GM08714 (cell line): ENCODE measurements around the gene HOXB5.
A peak's percentile ranks its signal among the peaks of the same experiment; 100 is the strongest.

Source experiments
- H3K4me3 ChIP-seq: fragments of 200-500 bp; sonication (Bioruptor generic); 2 replicates; pipeline ENCODE4 v1.5.1; 2014; ENCODE audit warnings: mild to moderate bottlenecking, low read length, inconsistent platforms
- ZNF274 ChIP-seq: IDR thresholded peaks from 2 replicates; pipeline ENCODE4 v1.6.1; 2012; ENCODE audit warnings: mild to moderate bottlenecking, low read depth, low read length

Gene HOXB5

DNA sequence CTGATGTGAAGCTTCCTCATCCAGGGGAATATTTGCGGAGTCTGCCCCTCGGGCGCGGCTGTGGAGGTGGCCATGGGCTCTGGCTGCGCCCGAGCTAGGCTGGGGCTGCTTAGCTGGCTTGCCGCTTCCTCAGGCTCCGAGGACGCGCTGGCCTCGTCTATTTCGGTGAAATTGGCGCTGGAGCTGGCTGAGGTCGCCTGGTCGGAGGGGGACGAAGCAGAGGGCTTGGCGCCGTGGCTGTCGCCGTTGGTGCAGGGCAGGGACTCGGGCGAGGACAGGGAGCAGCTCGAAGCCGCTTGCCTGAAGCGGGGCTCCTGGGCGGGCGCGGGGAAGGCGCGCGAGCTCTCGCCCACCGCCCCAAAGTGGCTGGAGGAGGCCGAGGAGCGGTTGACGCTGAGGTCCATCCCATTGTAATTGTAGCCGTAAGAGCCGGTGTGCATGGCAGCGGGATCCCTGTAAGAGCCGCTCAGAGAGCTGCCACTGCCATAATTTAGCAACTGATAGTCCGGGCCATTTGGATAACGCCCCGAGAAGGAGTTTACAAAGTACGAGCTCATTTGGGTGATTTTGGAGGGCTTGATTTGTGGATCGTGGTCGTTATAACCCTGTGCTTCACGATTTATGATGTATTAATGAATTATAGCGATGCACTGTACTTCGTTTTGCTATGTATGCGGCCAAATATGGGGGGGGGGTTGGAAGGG lies at the start of gene HOXB5:
HOXB5 (minus strand) TSS at position 654 of the 704 bp plus-strand sequence; CDS start at position 557, 97 bp downstream.
- peak within 1 kb of the TSS; percentile 52; the same call in 1 of the 2 replicates for H3K4me3 ChIP-seq
- no peak for TF ChIP-seq ZNF274

DNA sequence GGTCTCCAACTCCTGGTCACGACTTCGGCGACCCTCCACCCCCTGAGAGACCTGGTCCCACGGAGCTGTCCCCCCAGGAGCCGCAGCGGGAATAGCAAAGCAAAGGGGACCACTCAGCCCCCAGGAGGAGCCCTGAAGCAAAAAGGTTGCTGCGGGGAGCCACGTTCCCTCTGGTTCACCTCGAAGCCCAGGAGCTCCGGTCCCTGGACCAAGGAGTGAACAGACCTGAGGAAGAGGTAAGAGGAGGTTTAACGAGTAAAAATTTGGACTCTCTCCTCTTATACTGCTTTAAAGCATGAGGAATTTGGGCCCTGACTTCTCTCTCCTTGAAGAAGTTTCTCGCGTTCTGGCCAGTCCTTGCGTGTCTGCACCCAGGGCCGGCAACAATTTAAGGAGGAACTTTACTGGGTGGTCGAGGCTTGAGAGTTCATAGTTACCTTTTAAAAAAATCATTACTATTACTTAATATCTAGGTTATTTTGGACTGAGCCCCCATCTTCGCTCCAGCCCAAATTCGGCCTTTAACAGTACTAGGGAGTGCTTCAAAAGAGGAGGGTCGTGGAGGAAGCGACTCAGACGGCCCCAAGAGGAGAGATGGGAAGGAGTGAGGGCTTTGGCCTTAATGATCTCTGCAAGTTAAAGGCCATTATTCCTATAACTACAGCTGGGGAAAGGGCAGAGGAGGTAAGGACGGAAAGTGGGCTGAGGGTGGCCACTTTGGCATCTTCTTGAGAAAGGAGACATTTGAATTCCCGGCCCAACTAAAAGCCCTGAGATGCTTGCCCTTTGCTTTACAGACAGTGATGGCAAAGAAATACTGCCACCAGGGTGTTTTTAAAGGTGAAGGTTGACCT lies 49.5 kb upstream of the HOXB5 start:
- no peak for TF ChIP-seq ZNF274
- no peak overlapping the region for H3K4me3 ChIP-seq

DNA sequence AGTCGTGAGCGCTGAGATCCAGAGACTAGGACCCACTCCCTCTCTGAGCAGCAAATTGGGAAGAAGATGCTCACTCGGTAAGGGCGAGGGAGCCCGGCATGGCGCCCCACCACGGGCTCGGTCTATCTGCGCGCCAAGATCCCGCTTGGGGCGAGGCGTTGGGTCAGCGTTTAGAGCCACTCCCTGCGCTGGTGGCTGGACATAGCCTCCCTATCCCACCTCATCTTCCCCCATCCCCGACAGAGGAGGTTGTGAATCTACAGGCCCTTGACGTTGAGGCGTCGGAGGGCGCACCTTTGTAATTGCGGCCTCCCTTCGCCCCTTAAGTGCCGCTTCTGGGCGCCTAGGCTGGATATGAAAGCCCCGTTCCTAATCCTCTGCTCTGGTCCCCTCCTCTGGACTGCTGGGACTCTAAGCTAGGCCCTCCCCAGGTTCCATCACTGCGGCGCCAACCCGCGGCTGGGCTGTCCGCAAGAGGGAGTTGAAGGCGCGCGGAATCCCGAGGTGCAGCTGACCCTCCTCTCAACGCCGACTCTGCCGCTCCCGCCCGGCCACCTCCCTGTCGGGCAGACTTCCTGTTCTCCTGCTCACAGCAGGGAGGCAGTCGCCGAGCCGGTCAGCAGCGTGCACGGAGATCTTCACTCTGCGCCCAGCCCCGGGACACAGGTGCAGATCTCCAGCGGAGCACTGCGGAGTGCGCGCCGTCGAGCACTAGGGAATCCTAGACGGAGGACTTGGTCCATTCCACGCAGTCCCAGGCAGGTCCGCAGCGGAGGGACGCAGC lies 48.7 kb upstream of the HOXB5 start:
- TF ChIP-seq ZNF274, result no peak
- H3K4me3 ChIP-seq, result no peak overlapping the region

DNA sequence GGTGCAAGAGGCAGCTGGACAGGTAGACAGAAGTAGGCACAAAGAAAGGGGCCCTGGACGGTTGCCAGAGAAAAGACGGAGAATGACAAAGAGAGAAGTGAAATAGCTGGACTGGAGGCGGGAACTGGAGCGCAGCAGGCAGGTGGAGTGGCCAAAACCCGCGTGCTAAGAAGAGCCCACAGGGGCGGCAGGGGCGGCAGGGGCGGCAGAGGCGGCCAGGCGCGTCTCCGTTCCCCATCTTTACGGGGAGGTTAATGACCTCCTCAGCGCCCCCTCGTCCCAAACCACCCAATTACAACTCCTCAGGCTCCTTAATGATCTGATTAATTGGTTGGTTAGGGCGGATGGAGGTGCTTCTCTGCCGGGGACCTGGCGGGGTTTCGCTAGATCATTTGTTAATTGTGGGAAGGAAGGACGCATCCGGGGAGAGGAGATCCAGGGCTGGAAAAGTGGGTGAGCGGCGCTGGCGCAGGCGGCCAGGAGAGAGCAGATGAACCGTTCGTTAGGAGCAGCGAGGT lies 48.0 kb upstream of the HOXB5 start:
- H3K4me3 ChIP-seq, result no peak overlapping the region
- TF ChIP-seq ZNF274, result no peak

DNA sequence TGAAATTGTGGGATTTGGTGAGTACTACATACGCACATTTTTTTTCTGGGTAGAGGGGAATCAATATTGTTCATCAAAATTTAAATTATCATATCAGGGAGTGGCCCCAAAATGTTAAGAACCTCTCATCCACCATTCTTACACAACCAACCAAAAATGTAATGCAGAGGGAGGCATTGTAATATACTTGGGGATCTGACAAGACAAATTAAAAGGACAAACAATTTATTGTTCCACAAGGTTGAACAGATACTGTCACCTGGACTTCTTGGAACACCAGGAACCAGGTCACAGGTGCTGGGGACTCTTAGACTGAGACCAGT lies 47.2 kb upstream of the HOXB5 start:
- TF ChIP-seq ZNF274, result no peak
- H3K4me3 ChIP-seq, result no peak overlapping the region

DNA sequence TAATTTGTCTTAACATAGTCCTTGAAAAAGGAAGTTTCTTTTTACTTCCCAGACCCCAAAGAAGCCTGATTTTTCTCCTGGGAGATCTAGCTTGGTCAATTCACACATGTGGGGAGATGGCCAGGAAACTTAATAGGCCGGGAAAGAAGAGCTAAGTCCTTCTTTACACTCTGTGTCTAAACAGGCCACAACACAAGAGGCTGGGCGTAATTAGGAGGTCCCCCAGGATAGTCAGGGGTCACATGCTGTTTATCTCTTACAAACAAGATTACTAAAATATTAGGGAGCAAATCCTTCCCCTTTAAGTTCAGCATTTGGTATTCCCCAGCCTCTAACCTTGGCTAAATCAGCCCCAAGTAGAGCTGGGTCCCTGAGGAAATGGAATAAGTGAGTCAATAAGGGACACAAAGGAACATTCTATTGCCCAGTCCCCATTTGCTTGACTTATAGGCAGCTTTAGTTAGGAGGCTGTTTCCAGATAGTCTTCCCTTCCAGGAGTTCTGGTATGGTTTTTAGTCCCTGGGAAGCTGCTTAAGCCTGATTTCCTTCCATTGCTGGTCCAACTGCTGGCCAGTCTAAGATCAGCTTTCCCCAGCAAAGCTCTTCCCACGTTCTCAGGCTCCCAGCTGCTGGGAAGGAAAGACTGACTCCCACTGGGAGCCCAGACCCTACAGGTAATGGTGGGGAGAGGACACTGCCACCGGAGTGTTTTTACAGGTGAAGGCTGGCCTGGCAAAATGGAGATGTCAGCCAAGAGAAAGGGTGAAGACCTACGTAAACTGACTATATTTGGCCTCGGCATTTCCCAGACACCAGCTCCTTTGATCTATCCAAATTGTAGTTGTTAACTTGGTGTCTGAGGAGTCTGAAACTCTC lies 46.6 kb upstream of the HOXB5 start:
- TF ChIP-seq ZNF274, result no peak
- H3K4me3 ChIP-seq, result no peak overlapping the region

DNA sequence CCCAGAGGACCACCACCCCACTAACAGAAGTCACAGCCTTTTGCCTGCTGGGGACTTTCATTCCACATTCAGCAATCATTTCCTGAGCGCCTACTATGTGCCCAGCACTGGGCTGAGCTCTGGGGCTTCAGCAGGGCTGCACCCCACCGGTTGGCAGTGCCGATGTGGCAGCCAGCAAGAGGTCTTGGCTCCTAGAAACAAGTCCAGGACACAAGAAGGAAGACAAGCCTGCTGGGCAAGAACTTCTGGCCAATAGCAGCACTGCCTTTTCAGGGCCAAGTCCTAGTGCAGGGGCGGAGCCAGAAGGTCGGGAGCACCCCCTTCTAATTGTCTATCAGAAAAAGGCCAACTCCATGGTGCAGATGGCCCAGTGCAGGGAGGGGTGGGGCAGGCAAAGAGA lies 45.6 kb upstream of the HOXB5 start:
- H3K4me3 ChIP-seq, result no peak overlapping the region
- no peak for TF ChIP-seq ZNF274

DNA sequence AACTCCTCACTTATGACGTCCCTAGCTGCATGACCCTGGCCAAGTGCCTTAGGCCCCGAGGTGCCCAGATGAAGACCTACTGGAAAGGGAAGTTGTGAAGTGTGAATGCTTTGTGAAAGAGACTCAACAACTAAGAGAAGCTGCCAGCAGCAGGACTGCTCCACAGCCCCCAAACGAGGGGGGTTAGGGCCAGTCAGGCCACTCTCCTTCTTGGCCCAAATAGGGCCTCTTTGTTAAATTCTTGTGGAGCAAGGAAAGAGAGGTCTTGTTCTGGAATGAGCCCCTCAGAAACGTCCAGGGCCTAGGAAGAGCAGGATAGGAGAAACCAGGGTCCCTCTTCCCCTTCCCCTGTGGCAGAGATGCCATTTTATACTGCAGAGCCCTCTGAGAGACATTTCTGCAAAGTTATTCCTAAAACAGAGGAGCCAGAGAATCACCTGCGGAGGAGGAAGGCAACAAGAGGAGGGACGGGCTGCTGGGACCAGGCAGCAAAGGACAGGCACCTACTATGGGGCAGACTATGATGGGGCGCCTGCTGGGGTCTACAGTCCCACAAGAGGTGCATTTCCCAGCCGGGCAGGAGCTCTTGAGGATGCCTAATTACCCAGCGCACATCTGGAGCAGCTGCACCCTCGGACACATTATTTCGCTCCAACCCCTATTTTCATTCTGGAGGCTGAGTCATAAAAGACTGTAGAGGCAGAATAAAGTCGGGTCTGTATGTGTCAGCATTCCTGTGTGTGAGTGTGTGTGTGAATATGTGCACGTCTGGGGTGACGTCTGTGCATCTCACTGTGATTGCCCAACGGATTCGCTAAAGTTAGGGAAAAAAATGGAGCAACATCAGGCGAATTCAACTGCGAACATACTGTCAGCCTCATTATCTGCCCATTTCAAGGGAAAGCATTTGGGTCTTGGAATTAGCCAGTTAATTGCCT lies 44.0 kb upstream of the HOXB5 start:
- H3K4me3 ChIP-seq, result no peak overlapping the region
- TF ChIP-seq ZNF274, result no peak

DNA sequence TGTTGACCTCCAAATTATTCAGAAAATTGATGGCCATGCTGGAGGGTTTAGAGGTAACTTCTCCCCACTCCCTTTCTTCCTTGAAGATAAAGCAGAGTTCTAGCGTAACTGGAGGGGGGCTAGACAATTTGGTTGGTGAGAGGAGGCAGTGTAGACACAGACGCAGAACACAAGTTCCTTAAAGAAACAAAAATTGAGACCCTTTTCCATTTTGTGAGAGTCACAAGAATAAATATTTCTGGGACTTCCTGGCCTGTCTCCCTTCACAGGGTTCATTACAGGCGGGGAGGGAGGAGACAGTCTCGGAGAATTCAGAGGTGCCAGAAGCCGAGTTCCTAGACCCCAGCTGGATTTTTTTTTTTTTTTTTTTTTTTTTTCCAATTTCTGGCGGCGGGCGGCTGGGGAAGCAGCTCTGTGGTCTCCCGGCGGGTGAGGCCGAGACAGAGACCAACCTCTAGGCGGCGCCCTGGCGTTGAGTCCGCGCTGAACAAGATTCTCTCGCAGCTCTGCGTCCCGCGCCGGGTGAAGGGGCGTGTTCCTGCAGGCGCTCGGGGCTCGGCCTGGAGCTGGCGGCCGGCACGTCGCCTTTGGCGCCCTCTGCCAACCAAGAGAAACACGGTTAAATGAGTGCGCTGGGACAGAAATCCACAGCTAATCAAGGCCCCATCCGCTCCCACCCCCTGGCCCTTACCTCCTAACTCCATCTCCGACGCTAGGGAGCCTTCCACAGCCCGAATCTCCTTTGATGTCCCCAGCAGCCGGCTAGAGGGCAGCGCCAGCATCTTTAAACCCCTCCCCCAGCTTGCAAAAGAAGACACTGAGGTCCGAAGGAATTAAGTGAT lies 42.8 kb upstream of the HOXB5 start:
- H3K4me3 ChIP-seq, result no peak overlapping the region
- no peak for TF ChIP-seq ZNF274

DNA sequence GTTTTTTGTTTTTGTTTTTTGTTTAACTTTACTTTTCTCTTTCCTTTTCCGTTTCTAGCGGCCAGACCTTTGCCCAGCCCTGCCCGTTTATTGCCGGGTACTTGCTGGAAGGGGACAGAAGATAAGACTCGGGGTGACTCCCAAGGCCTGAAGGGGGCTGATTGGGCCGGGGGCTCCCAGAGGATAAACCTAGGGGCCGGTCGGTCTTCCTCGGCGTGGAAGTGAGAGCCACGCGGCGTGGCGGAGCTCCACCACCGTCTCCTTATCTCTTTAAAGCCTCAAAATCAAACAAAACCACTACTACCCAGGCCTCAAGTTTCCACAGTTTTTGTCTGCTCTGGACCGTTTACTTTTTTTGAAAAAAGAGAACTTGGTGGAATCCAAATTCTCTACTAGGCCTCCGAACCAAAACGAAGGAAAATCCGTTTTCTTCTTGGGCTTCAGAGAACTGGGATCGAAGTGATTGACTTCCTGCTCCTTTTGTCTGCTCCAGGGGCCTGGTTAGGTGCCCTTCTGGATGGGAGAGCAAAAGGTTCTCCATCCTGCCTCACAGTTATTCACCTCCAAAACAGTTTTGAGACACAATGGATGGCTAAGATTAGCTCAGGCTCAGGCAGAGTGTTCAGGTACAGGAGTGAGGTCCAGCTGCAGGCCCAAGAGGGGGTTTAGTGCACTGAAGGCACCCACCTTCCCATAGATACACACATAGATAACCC lies 41.1 kb upstream of the HOXB5 start:
- H3K4me3 ChIP-seq, result no peak overlapping the region

DNA sequence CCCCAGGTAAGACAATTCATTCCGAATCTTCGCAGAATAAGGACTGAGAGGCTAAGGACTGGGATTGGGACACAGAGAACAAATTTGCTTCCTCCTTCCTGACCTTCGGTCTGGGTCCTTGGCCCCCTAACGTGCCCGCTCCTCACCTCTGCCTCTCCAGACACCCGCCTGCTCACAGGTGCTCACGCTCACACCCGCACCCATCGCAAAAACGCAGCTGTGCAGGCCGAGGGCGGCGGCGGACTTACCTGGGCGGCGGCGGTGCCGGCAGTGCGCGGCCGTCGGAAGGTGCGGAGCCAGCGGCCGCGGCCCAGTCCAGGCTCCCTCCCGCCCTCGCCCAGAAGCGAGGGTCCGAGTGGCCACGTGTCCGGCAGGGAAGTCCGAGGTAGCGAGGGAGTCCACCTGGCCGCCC lies 39.7 kb upstream of the HOXB5 start:
- H3K4me3 ChIP-seq, result no peak overlapping the region
- no peak for TF ChIP-seq ZNF274

More for the DNA sequence above, 41.1 kb upstream of the HOXB5 start:
- TF ChIP-seq ZNF274, result no peak
